Endodermal cell (in vitro differentiated cells): Measurements from ENCODE around the gene MFN2. TPM values are rescaled to one million over a fixed set of nuclear protein-coding genes. Genes with fewer than 3 reads are reported as not detected.
"Not testable (repeated sequence)": the region's sequence is repeated elsewhere in the genome, so short reads cannot be mapped to it uniquely, and the experiment has no call there.

Experiments used
- DNase-seq: peaks from one replicate; pipeline ENCODE4 v3.0.0-alpha.2; 2017
- H3K27ac ChIP-seq: 2 replicates; pipeline ENCODE4 v1.5.1; 2013; ENCODE audit warnings: mild to moderate bottlenecking, low read depth, low read length, moderate library complexity
- H3K27me3 ChIP-seq: 2 replicates; pipeline ENCODE4 v1.6.1; 2013; ENCODE audit warnings: mild to moderate bottlenecking, low read length, moderate library complexity; ENCODE audit not compliant: insufficient read depth, control insufficient read depth, poor library complexity, severe bottlenecking
- H3K36me3 ChIP-seq: 2 replicates; pipeline ENCODE4 v1.7.0; 2013; ENCODE audit warnings: mild to moderate bottlenecking, low read length, moderate library complexity; ENCODE audit not compliant: control insufficient read depth, insufficient read depth
- H3K4me1 ChIP-seq: one replicate; pipeline ENCODE4 v1.7.0; 2013; ENCODE audit warnings: low read length; ENCODE audit not compliant: control insufficient read depth, insufficient read depth
- H3K4me3 ChIP-seq: 2 replicates; pipeline ENCODE4 v1.5.1; 2013; ENCODE audit warnings: mild to moderate bottlenecking, low read length, moderate library complexity
- H3K9ac ChIP-seq: 2 replicates; pipeline ENCODE4 v1.6.1; 2013; ENCODE audit warnings: mild to moderate bottlenecking, low read length, moderate library complexity; ENCODE audit not compliant: poor library complexity, severe bottlenecking; ENCODE audit errors: extremely low read depth
- H3K9me3 ChIP-seq: 2 replicates; pipeline ENCODE4 v1.6.1; 2013; ENCODE audit warnings: mild to moderate bottlenecking, low read length, moderate library complexity; ENCODE audit not compliant: control insufficient read depth
- H3K27ac Mint-ChIP-seq: 2 replicates; pipeline ENCODE4 v1.8.0; 2020; ENCODE audit warnings: mixed read lengths
- H3K27me3 Mint-ChIP-seq: 2 replicates; pipeline ENCODE4 v1.8.0; 2021; ENCODE audit warnings: mild to moderate bottlenecking, mixed read lengths; ENCODE audit not compliant: insufficient read depth
- H3K36me3 Mint-ChIP-seq: 2 replicates; pipeline ENCODE4 v1.8.0; 2020; ENCODE audit warnings: low read depth, mixed read lengths
- H3K4me1 Mint-ChIP-seq: 2 replicates; pipeline ENCODE4 v1.8.0; 2020; ENCODE audit warnings: mixed read lengths
- H3K4me3 Mint-ChIP-seq: 2 replicates; pipeline ENCODE4 v1.8.0; 2020; ENCODE audit warnings: mild to moderate bottlenecking, moderate library complexity, mixed read lengths
- H3K9me3 Mint-ChIP-seq: 2 replicates; pipeline ENCODE4 v1.8.0; 2020; ENCODE audit warnings: mild to moderate bottlenecking, mixed read lengths
- CTCF ChIP-seq: fragments of 200-600 bp; sonication (generic); conservative IDR thresholded peaks from 2 replicates; pipeline ENCODE4 v1.5.0; 2021; ENCODE audit warnings: antibody characterized with exemption, mild to moderate bottlenecking
- WGBS, 2 experiments: methylation state at CpG; one replicate each; pipeline versions ENCODE4 v1.1.5 to v1.1.7; 2013; ENCODE audit warnings: missing lambda C conversion rate in 2 of 2, mixed read lengths in 1 of 2; ENCODE audit not compliant: insufficient coverage in 1 of 2, insufficient read length in 1 of 2; 5-methylcytosine and 5-hydroxymethylcytosine counted together
- total RNA-seq, 2 donors: library from RNA; stranded (reverse); fragmentation: NEBNext Ultra II Directional in 1 of 2; extraction: Animal tissue kit (Norgen Biotek cat#: 25700) in 1 of 2; gene quantifications; 2 replicates in 1 of 2; 3 replicates in 1 of 2; pipeline ENCODE4 v1.2.1, GENCODE V29; 2021

MFN2 gene
- total RNA-seq, 2 donors from 2014 or later, result 41.7 to 56.3 TPM

GRCh38 chr1:12031039-12031980 lies 51.1 kb downstream of the MFN2 start:
- 91 to 100% methylated on average over 1 to 20 of the region's 20 CpGs for WGBS, 2 experiments
- Histone ChIP-seq H3K9ac (no peak overlapping the region), H3K27ac (peak overlapping the region; percentile 10), H3K36me3 (peaks cover 44% of the 10 kb centered on the region), H3K27me3 (no peaks in the 10 kb centered on the region), H3K4me1 (no peaks in the 10 kb centered on the region), H3K4me3 (no peak overlapping the region), H3K9me3 (no peaks in the 10 kb centered on the region)
- no peak overlapping the region for H3K4me3 Mint-ChIP-seq
- H3K27ac Mint-ChIP-seq, result no peak overlapping the region
- TF ChIP-seq CTCF, result peak; percentile 74
- DNase-seq, result peak; percentile 81
- H3K9me3 Mint-ChIP-seq, result no peaks in the 10 kb centered on the region
- no peaks in the 10 kb centered on the region for H3K4me1 Mint-ChIP-seq
- H3K27me3 Mint-ChIP-seq, result no peaks in the 10 kb centered on the region
- H3K36me3 Mint-ChIP-seq, result peaks cover 41% of the 10 kb centered on the region

DNA sequence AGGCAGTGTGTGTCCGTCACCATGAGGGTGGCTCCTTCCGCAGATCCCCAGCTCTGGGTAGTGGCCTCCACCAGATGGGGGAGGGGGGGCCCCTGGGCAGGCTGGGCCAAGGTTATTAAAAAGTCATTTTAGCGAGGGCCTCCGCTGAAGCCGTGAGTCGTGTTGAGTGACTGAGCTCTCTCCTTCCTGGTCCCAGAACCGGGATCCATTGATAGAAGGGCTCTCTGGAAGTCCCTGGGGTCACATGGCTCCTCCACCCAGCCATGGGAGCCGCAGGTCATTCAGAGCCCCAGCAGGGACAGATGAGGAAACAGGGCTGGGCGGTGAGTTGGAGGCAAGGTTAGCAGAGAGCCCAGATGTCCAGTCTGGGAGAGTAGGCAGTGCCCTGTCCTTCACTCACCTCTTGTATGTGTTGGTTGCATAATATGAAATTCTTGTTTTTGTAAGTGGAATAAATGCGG lies 51.9 kb downstream of the MFN2 start:
- no peak overlapping the region for H3K4me3 Mint-ChIP-seq
- Histone ChIP-seq H3K27me3 (no peaks in the 10 kb centered on the region), H3K9me3 (no peaks in the 10 kb centered on the region), H3K4me1 (no peaks in the 10 kb centered on the region), H3K9ac (no peak overlapping the region), H3K27ac (peak overlapping the region; percentile 10), H3K36me3 (peaks cover 35% of the 10 kb centered on the region), H3K4me3 (no peak overlapping the region)
- peaks cover 33% of the 10 kb centered on the region for H3K36me3 Mint-ChIP-seq
- no peak for TF ChIP-seq CTCF
- DNase-seq, result no peak
- no peaks in the 10 kb centered on the region for H3K27me3 Mint-ChIP-seq
- peaks cover under 1% of the 10 kb centered on the region for H3K4me1 Mint-ChIP-seq
- no peaks in the 10 kb centered on the region for H3K9me3 Mint-ChIP-seq
- 91 to 95% methylated on average over 9 to 10 of the region's 10 CpGs for WGBS, 2 experiments
- no peak overlapping the region for H3K27ac Mint-ChIP-seq

GRCh38 chr1:12033441-12033840 lies 53.2 kb downstream of the MFN2 start:
- not testable (repeated sequence) for H3K9me3 ChIP-seq, H3K4me3 ChIP-seq, H3K9ac ChIP-seq, H3K9me3 Mint-ChIP-seq, DNase-seq, H3K27me3 ChIP-seq, H3K27me3 Mint-ChIP-seq, H3K27ac ChIP-seq, H3K4me1 Mint-ChIP-seq, H3K27ac Mint-ChIP-seq, H3K4me3 Mint-ChIP-seq, H3K4me1 ChIP-seq
- 95 to 96% methylated on average over 4 to 5 of the region's 5 CpGs for WGBS, 2 experiments
- peaks cover 26% of the 10 kb centered on the region for H3K36me3 ChIP-seq
- H3K36me3 Mint-ChIP-seq, result peaks cover 23% of the 10 kb centered on the region
